Psoas muscle (tissue), 8 donors: Measurements from ENCODE around the gene RBP3. TPM values are rescaled to one million over a fixed set of nuclear protein-coding genes. Genes with fewer than 3 reads are reported as not detected.
A peak's percentile ranks its signal among the peaks of the same experiment; 100 is the strongest.

ENCODE experiments used
- ATAC-seq, 4 donors: fragments of 200-7000 bp; cut with Tn5 transposase; one replicate each; pipeline ENCODE4 v1.9.1; 2020; ENCODE audit warnings: moderate library complexity in 3 of 4, mild to moderate bottlenecking in 2 of 4
- DNase-seq, 2 donors: peaks; one replicate each; pipeline ENCODE4 v3.0.0-alpha.2; 2020
- H3K27ac ChIP-seq: fragments of 200-600 bp; one replicate; pipeline ENCODE4 v1.8.0; 2022
- H3K27me3 ChIP-seq, 3 donors: fragments of 200-600 bp in 1 of 3; one replicate each; pipeline versions ENCODE4 v1.6.1 to v1.8.0; 2013 to 2022; ENCODE audit warnings: low read length in 2 of 3, mild to moderate bottlenecking in 2 of 3, moderate library complexity in 1 of 3; ENCODE audit not compliant: insufficient read depth in 3 of 3
- H3K36me3 ChIP-seq, 2 donors: fragments of 200-600 bp in 1 of 2; one replicate each; pipeline versions ENCODE4 v1.6.1 to v1.8.0; 2013 to 2022; ENCODE audit warnings: low read depth in 1 of 2, mild to moderate bottlenecking in 1 of 2, moderate library complexity in 1 of 2; ENCODE audit not compliant: insufficient read depth in 1 of 2
- H3K4me1 ChIP-seq: fragments of 200-600 bp; one replicate; pipeline ENCODE4 v1.8.0; 2022
- H3K4me3 ChIP-seq: fragments of 200-600 bp; one replicate; pipeline ENCODE4 v1.8.0; 2022; ENCODE audit warnings: mild to moderate bottlenecking
- H3K9me3 ChIP-seq: fragments of 200-600 bp; one replicate; pipeline ENCODE4 v1.8.0; 2022
- WGBS, 3 donors: extraction: QIAGEN DNeasy Blood & Tissue Kit; methylation state at CpG; one replicate each; pipeline versions ENCODE4 v1.1.6 to v1.1.7; 2013; 5-methylcytosine and 5-hydroxymethylcytosine counted together
- intact Hi-C, 2 donors: fragments of 100-400 bp; cut with DNase I; formaldehyde crosslinking; loops; one replicate each; pipeline versions ENCODE4 v1.11.0 to v1.14.2; 2022
- polyA plus RNA-seq, 3 donors: library from polyadenylated mRNA; stranded (reverse); fragments of 200-250 nt; gene quantifications; one replicate each; pipeline ENCODE4 v1.2.3, GENCODE V29; 2013
- total RNA-seq, 4 donors: library from RNA; stranded (reverse); fragmentation: NEBNext Ultra II Directional in 2 of 4; extraction: Animal tissue kit (Norgen Biotek cat#: 25700) in 2 of 4; gene quantifications; one replicate each; pipeline versions ENCODE4 v1.2.1 to v1.2.4, GENCODE V29; 2021 to 2023
- TF ChIP-seq, protein P1 (sequence below): fragments of 200-600 bp; IDR thresholded peaks from one replicate; pipeline ENCODE4 v1.8.0; 2022; ENCODE audit warnings: antibody characterized with exemption
- donor health status: healthy with polysubstance abuse.
- donor health status: DM: no; HTN: no; CAD: no; lungs with moderate emphysema.
- donor health status: Bipolar disorder and iron deficiency.
- donor health status: healthy.
- donor health status: DM: yes; HTN: yes; CAD: no.
- donor health status: DM: no; HTN: no; CAD: no.
- donor health status: DM: no; HTN: no; CAD: no.
- donor health status: DM: yes; HTN: yes; CAD: no.

RBP3 gene
- total and polyA plus RNA-seq, 7 donors, result not detected

DNA sequence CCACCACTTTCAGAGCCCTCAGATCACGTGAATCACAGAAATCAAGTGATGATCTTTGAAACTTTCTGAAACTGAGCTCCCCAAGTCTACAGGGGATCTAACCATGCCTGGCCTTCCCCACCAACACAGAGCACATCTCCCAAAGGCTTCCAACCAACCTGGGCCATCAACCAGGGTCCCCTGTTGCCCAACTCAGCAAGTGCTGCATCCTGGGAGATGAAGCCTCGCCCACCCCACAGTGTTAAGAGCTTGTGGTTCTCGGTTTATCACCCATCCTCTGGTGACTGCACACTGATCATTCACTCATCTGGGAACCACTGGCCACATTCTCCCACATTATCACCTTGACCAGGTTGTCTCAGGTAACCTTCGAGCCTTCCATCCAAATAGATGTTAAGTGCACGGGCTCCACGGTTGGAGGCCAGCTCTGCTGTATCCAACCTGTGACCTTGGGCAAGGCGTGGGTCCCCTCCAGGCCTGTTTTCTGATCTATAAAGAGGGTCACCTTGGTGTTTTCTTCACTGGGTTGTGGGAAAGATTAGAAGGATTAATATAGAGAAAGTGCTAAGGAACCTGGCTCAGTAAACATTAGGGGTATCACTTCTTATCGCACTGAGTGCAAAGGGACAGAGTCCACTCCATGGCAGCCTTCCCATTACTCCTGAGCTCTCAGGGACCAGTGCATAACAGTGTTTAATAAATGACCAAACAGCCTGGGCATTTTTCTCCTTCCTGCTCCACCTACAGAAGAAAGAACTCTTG lies 32.4 kb downstream of the RBP3 start:
- Histone ChIP-seq H3K36me3 (no peaks in the 10 kb centered on the region), H3K9me3 (no peaks in the 10 kb centered on the region), H3K4me1 (peaks cover 6% of the 10 kb centered on the region), H3K4me3 (no peak overlapping the region), H3K27me3 (peaks cover 0 to 6% (median 0%) of the 10 kb centered on the region in 3 donors), H3K27ac (no peak overlapping the region)
- ATAC-seq (no peak), DNase-seq (peak in 1 of 2 donors; percentile 24)
- TF ChIP-seq, protein P1, sequence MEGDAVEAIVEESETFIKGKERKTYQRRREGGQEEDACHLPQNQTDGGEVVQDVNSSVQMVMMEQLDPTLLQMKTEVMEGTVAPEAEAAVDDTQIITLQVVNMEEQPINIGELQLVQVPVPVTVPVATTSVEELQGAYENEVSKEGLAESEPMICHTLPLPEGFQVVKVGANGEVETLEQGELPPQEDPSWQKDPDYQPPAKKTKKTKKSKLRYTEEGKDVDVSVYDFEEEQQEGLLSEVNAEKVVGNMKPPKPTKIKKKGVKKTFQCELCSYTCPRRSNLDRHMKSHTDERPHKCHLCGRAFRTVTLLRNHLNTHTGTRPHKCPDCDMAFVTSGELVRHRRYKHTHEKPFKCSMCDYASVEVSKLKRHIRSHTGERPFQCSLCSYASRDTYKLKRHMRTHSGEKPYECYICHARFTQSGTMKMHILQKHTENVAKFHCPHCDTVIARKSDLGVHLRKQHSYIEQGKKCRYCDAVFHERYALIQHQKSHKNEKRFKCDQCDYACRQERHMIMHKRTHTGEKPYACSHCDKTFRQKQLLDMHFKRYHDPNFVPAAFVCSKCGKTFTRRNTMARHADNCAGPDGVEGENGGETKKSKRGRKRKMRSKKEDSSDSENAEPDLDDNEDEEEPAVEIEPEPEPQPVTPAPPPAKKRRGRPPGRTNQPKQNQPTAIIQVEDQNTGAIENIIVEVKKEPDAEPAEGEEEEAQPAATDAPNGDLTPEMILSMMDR, result no peak
- intact Hi-C loops, result loop anchor here in 1 of 2 donors (2.0 to 5.0 kb wide), 2 partner anchors 1096 to 1273 kb away; no protein-coding TSS in a partner anchor
- 79 to 90% (median 82%) methylated on average over 8 of the region's 8 CpGs for WGBS, 3 donors

DNA sequence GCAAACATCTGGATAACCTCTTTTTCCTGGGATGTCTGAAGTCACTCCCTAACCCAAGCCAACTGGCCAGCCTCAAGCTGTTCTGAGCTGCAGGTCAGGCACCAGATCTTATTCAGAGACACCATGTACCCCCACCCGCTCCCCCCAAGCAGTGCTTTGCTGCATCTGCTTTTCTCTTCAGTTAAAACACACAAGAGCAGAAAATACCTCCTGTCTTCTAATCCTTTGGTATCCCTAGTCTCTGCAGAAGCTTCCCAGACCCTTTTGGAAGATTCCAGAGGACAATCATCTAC lies 32.9 kb downstream of the RBP3 start:
- ATAC-seq (no peak), DNase-seq (no peak)
- H3K4me1 ChIP-seq, result peaks cover 6% of the 10 kb centered on the region
- no peaks in the 10 kb centered on the region for H3K9me3 ChIP-seq
- TF ChIP-seq, protein P1, result no peak
- H3K4me3 ChIP-seq, result no peak overlapping the region
- intact Hi-C loops, result loop anchor here in 1 of 2 donors (2.0 to 5.0 kb wide), 2 partner anchors 1096 to 1274 kb away; no protein-coding TSS in a partner anchor
- H3K27me3 ChIP-seq, result peaks cover 0 to under 1% (median 0%) of the 10 kb centered on the region in 3 donors
- 55 to 74% (median 62%) methylated on average over 1 of the region's 1 CpG for WGBS, 3 donors
- H3K27ac ChIP-seq, result no peak overlapping the region
- H3K36me3 ChIP-seq, result no peaks in the 10 kb centered on the region

DNA sequence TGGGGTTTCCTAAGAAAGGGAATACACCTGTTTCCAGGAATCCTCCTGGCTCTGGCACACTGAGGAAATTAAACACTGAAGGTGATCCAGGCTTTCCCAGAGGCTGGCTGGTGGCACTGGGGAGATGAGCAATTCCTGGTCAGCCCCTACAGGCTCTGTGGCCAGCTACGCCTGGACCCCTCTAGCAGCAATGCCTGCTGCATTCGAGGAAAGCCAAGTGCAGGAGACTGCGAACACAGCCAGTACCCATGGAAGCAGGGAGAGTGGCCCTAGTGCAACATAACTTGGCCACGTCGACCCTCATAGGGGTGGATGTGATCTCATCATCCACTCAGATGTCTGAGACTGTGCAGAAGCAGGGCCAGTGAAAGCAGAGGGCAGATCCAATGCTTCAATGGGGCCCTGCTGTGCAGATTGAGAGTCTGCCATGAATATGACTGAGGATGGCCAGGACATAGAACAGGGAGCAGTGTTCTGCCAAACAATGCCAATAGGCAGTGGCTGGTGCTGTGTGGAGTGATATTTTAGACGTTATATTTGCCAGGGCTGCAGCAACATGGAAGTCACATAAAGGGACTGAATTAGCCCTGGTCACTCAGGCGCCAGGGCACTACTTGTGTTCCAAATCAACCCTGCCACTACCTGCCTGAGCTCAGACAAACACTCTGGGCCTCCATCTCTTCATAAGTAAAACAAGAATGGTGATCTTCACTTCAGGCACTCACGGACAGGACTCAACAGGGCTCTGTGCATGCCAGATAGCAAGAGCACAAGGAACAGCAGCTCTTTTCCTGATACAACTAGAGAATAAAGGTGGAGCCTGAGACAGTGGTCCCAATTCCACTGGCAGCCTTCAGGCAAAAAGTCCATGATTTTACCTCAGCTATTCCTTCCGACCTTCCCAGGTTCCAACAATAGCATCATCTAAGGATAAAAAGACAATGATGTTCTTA lies 33.5 kb downstream of the RBP3 start:
- H3K4me3 ChIP-seq, result no peak overlapping the region
- TF ChIP-seq, protein P1, result no peak
- DNase-seq (no peak), ATAC-seq (no peak)
- no peaks in the 10 kb centered on the region for H3K9me3 ChIP-seq
- no peaks in the 10 kb centered on the region for H3K36me3 ChIP-seq
- H3K27me3 ChIP-seq, result no peaks in the 10 kb centered on the region
- intact Hi-C loops, result loop anchor here in 1 of 2 donors (2.0 to 5.0 kb wide), 2 partner anchors 1097 to 1274 kb away; no protein-coding TSS in a partner anchor
- H3K27ac ChIP-seq, result no peak overlapping the region
- peaks cover 6% of the 10 kb centered on the region for H3K4me1 ChIP-seq
- 47 to 68% (median 55%) methylated on average over 9 of the region's 9 CpGs for WGBS, 3 donors

DNA sequence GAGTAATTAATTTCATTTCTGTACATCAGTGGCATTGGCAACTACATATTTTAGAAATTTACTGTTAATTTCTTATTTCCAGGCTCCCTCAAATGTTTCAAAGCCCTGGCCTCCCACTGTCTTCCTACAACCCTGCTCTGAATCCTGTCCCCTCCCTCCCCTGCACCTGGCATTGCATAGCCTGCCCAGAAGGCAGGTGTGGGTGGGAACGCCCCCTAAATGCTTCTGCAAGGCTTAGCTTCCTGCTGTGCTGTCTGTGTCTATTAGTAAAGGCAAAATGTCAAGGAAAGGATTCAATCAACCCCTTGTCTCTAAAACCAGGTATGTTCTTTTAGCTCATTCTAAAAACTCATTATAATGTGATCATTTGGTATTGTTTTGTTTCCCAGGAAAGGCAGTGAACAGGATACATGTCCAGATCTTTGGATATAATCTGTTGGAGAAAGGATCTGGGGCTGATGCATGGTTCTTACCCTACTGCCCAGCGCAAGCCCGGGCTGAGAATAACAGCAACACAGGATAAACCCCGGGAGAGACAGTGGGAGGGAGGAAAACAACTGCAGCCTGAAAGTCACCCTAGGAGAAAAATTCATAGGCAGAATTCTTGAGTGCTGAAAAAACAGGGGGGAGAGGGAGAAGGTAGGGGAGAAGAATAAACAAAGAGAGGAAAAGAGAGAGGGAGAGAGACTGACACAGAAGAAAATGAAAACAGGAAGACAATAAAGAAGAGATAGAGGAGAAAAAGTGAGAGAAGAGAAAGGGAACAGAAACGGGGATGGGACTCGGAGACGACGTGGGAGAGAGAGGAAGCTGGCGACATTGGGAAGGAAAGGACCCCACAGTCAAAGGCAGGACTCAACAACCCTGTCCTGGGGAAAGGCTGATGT lies 35.3 kb downstream of the RBP3 start:
- no peak overlapping the region for H3K27ac ChIP-seq
- no peaks in the 10 kb centered on the region for H3K27me3 ChIP-seq
- TF ChIP-seq, protein P1, result no peak
- no peaks in the 10 kb centered on the region for H3K9me3 ChIP-seq
- no peak for DNase-seq
- no peak for ATAC-seq
- peak overlapping the region; percentile 81 for H3K4me3 ChIP-seq
- intact Hi-C loops, result loop anchor here in 1 of 2 donors (5.0 kb wide), 1 partner anchor 1276 kb away; no protein-coding TSS in a partner anchor
- no peaks in the 10 kb centered on the region for H3K36me3 ChIP-seq
- 13 to 18% (median 16%) methylated on average over 9 of the region's 9 CpGs for WGBS, 3 donors
- peaks cover 4% of the 10 kb centered on the region for H3K4me1 ChIP-seq
